SK-N-DZ (cell line): Measurements from ENCODE around the gene PODXL2.

Experiments used
- DNase-seq: peaks from one replicate; pipeline ENCODE4 v3.0.0-alpha.2; 2015; ENCODE audit warnings: low spot score

Gene PODXL2

GRCh38 chr3:127707851-127708411 lies 78.9 kb downstream of the PODXL2 start:
- DNase-seq: no peak

- DNase-seq: no peak
Observed at GRCh38 chr3:127708837-127709236, 79.9 kb downstream of the PODXL2 start.

- no peak for DNase-seq
Observed at GRCh38 chr3:127709320-127710060, 80.5 kb downstream of the PODXL2 start.

- no peak for DNase-seq
Observed at GRCh38 chr3:127710155-127710941, 81.4 kb downstream of the PODXL2 start.

- no peak for DNase-seq
Observed at GRCh38 chr3:127711021-127711695, 82.2 kb downstream of the PODXL2 start.

GRCh38 chr3:127711896-127712295 lies 82.9 kb downstream of the PODXL2 start:
- no peak for DNase-seq

GRCh38 chr3:127712461-127712860 lies 83.5 kb downstream of the PODXL2 start:
- DNase-seq: no peak

GRCh38 chr3:127712881-127713771 lies 84.1 kb downstream of the PODXL2 start:
- no peak for DNase-seq

GRCh38 chr3:127714125-127714571 lies 85.2 kb downstream of the PODXL2 start:
- no peak for DNase-seq

GRCh38 chr3:127714866-127715265 lies 85.9 kb downstream of the PODXL2 start:
- DNase-seq: no peak

GRCh38 chr3:127715532-127715931 lies 86.5 kb downstream of the PODXL2 start:
- no peak for DNase-seq

- no peak for DNase-seq
Observed at GRCh38 chr3:127716384-127716783, 87.4 kb downstream of the PODXL2 start.

- DNase-seq: no peak
Observed at GRCh38 chr3:127717357-127718244, 88.6 kb downstream of the PODXL2 start.

GRCh38 chr3:127718245-127718915 lies 89.4 kb downstream of the PODXL2 start:
- DNase-seq: no peak

- no peak for DNase-seq
Observed at GRCh38 chr3:127718916-127719290, 89.9 kb downstream of the PODXL2 start.

- no peak for DNase-seq
Observed at GRCh38 chr3:127719369-127719768, 90.4 kb downstream of the PODXL2 start.

- DNase-seq: no peak
Observed at GRCh38 chr3:127720161-127720823, 91.3 kb downstream of the PODXL2 start.

GRCh38 chr3:127720985-127721935 lies 92.3 kb downstream of the PODXL2 start:
- DNase-seq: no peak
